Chondrocyte (in vitro differentiated cells): ENCODE data around the gene AGPAT2. TPM values are rescaled to one million over a fixed set of nuclear protein-coding genes. Genes with fewer than 3 reads are reported as not detected.

Experiments used
- DNase-seq: peaks from one replicate; pipeline ENCODE4 v3.0.0; 2021; ENCODE audit warnings: mixed read lengths, low spot score
- H3K27ac Mint-ChIP-seq: one replicate; pipeline ENCODE4 v1.8.0; 2021; ENCODE audit warnings: mild to moderate bottlenecking, moderate library complexity, mixed read lengths; ENCODE audit not compliant: unreplicated experiment
- H3K27me3 Mint-ChIP-seq: 2 replicates; pipeline ENCODE4 v1.8.0; 2021; ENCODE audit warnings: low read depth, mixed read lengths
- H3K36me3 Mint-ChIP-seq: 2 replicates; pipeline ENCODE4 v1.8.0; 2021; ENCODE audit warnings: low read depth, mixed read lengths
- H3K4me1 Mint-ChIP-seq: 2 replicates; pipeline ENCODE4 v1.8.0; 2021; ENCODE audit warnings: low read depth, mild to moderate bottlenecking, mixed read lengths
- H3K4me3 Mint-ChIP-seq: one replicate; pipeline ENCODE4 v1.8.0; 2021; ENCODE audit warnings: mild to moderate bottlenecking, moderate library complexity, mixed read lengths; ENCODE audit not compliant: unreplicated experiment
- H3K9me3 Mint-ChIP-seq: 2 replicates; pipeline ENCODE4 v1.8.0; 2021; ENCODE audit warnings: low read depth, mixed read lengths
- total RNA-seq: library from RNA; stranded (reverse); gene quantifications from 3 replicates; pipeline ENCODE4 v1.2.1, GENCODE V29; 2021
- TF ChIP-seq, protein P1 (sequence below): fragments of 200-600 bp; sonication (generic); IDR thresholded peaks from 2 replicates; pipeline ENCODE4 v1.5.0; 2021; ENCODE audit warnings: antibody characterized with exemption, mild to moderate bottlenecking, moderate library complexity

The AGPAT2 gene
- total RNA-seq, 1 donor from 2014 or later: 39.8 TPM

DNA sequence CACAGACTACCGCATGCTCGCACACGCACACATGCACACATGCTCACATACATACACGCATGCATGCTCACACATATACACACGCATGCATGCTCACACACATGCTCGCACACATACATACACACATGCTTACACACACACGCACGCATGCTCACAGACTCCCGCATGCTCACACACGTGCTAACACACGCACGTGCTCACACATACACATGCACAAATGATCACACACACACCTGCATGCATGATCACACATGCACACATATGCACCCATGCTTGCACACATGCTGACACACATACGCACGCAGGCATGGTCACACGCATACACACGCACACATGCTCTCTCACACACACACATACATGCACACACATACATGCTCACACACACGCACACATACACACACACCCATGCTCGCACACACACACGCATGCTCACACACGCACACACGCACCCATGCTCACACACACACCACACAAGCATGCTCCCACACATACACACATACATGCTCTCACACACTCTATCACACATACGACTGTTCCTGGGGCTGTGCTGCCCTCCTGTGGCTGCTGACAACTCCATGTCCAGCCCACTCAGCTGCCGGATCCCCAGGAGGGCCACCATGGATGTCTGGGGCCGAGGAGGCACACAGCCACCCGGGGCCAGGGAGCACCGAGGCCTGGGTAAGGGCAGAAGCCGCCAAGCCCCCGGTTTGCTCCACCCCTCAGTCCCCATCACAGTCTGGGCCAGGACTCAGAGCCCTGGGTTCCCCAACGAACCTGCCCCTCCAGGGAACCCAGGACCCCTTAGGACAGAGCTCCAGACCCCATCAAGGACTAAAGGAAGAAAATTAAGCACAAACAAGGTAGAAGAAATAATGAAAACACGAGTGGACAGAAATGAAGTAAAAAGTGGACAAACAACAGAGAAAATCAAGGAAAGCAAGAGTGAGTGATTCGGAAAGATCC, 55.9 kb downstream of the AGPAT2 start:
- TF ChIP-seq, protein P1, sequence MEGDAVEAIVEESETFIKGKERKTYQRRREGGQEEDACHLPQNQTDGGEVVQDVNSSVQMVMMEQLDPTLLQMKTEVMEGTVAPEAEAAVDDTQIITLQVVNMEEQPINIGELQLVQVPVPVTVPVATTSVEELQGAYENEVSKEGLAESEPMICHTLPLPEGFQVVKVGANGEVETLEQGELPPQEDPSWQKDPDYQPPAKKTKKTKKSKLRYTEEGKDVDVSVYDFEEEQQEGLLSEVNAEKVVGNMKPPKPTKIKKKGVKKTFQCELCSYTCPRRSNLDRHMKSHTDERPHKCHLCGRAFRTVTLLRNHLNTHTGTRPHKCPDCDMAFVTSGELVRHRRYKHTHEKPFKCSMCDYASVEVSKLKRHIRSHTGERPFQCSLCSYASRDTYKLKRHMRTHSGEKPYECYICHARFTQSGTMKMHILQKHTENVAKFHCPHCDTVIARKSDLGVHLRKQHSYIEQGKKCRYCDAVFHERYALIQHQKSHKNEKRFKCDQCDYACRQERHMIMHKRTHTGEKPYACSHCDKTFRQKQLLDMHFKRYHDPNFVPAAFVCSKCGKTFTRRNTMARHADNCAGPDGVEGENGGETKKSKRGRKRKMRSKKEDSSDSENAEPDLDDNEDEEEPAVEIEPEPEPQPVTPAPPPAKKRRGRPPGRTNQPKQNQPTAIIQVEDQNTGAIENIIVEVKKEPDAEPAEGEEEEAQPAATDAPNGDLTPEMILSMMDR: peak; percentile 91
- Mint-ChIP-seq H3K27ac (no peak overlapping the region), H3K27me3 (no peaks in the 10 kb centered on the region), H3K4me1 (no peaks in the 10 kb centered on the region), H3K36me3 (no peaks in the 10 kb centered on the region), H3K9me3 (no peaks in the 10 kb centered on the region), H3K4me3 (no peak overlapping the region)
- DNase-seq: peak; percentile 91

DNA sequence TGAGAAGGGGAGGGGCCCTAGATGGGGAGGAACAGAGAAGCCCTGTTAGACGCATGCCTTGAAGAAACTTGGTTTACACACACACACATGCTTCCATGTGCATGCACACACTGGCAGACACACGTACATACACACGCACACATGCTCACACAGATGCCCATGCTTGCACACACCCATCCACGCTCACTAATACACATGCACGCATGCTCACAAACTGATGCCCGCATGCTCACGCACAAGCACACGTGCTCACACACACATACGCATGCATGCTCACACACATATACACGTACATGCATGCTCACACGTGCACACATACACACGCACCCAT, 56.6 kb downstream of the AGPAT2 start:
- no peak for DNase-seq
- Mint-ChIP-seq H3K27ac (no peak overlapping the region), H3K27me3 (no peaks in the 10 kb centered on the region), H3K9me3 (no peaks in the 10 kb centered on the region), H3K4me3 (no peak overlapping the region), H3K4me1 (peaks cover 3% of the 10 kb centered on the region), H3K36me3 (no peaks in the 10 kb centered on the region)
- TF ChIP-seq, protein P1: no peak

DNA sequence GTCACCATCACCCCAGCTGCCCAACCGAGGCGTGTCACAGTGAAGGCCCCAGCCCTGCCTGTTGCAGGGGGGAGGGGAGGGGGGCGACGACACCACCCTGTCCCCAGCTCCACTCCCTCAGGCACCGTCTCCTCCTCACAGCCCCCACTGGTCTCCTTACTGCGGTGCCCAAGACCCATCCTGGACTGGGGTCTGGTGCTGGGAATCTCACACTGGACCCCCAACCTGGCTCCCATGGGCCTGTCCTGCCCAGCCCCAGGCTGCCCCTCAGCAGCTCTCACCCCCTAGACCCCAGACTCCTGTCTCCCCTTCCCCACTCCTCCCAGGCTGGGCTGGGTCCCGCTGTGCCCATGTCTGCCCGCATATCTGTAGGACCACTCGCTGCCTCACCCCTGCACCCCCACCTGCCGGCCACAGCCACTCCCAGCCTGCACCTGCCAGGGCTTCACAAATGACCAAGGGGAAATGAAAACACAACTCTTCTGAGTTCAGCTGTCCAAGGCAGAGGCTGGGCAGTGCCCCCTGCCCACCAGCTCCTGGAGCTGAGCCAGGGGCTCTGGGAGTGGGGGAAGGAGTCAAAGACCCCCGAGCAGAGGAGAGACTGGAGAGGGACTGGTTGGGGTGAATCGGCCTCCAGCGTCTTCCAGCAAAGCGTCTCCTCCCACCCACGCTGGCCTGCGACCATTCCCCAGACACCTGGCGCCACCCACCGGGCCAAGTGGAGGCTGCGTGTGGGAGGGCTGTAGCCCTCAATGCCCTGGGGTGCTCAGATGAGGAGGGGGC, 57.2 kb downstream of the AGPAT2 start:
- H3K4me1 Mint-ChIP-seq: peaks cover 9% of the 10 kb centered on the region
- H3K27me3 Mint-ChIP-seq: no peaks in the 10 kb centered on the region
- no peaks in the 10 kb centered on the region for H3K36me3 Mint-ChIP-seq
- no peaks in the 10 kb centered on the region for H3K9me3 Mint-ChIP-seq
- H3K4me3 Mint-ChIP-seq: no peak overlapping the region
- no peak overlapping the region for H3K27ac Mint-ChIP-seq
- DNase-seq: peak; percentile 79
- TF ChIP-seq, protein P1: peak; percentile 77

DNA sequence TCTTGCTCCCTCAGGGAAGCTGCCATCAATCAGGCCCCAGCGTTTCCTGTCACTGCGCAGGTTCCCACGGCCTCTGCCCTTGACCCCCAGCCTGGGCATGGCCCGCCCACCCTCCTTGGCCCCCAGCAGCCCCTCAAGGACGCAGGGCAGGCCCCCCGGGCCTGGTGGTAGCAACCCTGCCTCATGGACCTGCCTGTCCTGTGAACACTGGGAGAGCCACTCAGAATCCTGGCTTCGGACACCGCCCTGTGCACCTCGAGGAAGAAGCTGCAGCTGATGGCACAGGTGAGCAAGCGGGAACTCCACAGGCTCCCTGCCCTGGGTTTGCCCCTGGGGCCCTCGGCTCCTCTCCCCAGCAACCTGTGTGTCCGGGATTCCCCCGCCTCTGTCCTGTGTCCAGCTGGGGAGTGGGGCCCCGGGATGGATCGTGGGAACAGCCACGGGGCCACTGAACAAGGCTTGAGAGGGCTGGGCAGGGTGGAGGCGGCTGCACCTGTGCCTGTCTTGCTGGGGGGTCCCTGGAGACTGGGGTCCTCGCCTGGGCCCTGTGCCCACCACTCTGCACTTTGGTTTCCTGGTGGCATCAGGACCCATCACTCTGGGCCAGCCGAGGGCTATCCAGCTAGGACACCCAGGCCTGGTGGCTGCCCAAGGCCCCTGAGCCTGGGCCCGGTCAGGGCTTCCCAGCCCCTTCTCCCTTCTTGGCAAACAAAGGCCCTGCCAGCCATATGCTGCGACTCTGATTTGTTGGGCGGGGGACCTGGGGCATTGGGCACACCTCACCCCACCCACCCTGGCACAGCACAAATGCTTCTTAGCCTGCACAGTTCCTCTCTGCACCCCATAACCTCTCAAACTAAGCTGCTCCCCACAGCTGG, 58.0 kb downstream of the AGPAT2 start:
- DNase-seq: no peak
- TF ChIP-seq, protein P1: no peak
- Mint-ChIP-seq H3K9me3 (no peaks in the 10 kb centered on the region), H3K4me3 (no peak overlapping the region), H3K36me3 (no peaks in the 10 kb centered on the region), H3K27ac (no peak overlapping the region), H3K27me3 (no peaks in the 10 kb centered on the region), H3K4me1 (peaks cover 13% of the 10 kb centered on the region)
